Hematopoietic multipotent progenitor cell treated with erythropoietin and hydrocortisone succinate and interleukin-3 and kit ligand, for 8 days (in vitro differentiated cells): ENCODE measurements around the gene KCTD10.
"Not testable (repeated sequence)": the region's sequence is repeated elsewhere in the genome, so short reads cannot be mapped to it uniquely, and the experiment has no call there.

Experiments used
- DNase-seq: peaks from one replicate; pipeline ENCODE4 v3.0.0-alpha.2; 2015

KCTD10 gene

GRCh38 chr12:109493938-109494337 is 16.8 kb upstream of the KCTD10 start:
- no peak for DNase-seq

GRCh38 chr12:109493090-109493489 is 16.0 kb upstream of the KCTD10 start:
- DNase-seq, result no peak

GRCh38 chr12:109492371-109492770 is 15.3 kb upstream of the KCTD10 start:
- no peak for DNase-seq

GRCh38 chr12:109491671-109492070 is 14.6 kb upstream of the KCTD10 start:
- no peak for DNase-seq

GRCh38 chr12:109489955-109490565 is 13.0 kb upstream of the KCTD10 start:
- no peak for DNase-seq

- no peak for DNase-seq
Measured at GRCh38 chr12:109489016-109489954, 12.2 kb upstream of the KCTD10 start.

GRCh38 chr12:109488051-109488665 is 11.1 kb upstream of the KCTD10 start:
- no peak for DNase-seq

- no peak for DNase-seq
Measured at GRCh38 chr12:109487181-109488050, 10.3 kb upstream of the KCTD10 start.

- DNase-seq, result no peak
Measured at GRCh38 chr12:109485201-109485600, 8.1 kb upstream of the KCTD10 start.

GRCh38 chr12:109483346-109483745 is 6.2 kb upstream of the KCTD10 start:
- DNase-seq, result no peak

- no peak for DNase-seq
Measured at GRCh38 chr12:109482894-109483293, 5.8 kb upstream of the KCTD10 start.

GRCh38 chr12:109482491-109482890 is 5.4 kb upstream of the KCTD10 start:
- DNase-seq, result no peak

- no peak for DNase-seq
Measured at GRCh38 chr12:109481863-109482262, 4.8 kb upstream of the KCTD10 start.

GRCh38 chr12:109480356-109480755 is 3.3 kb upstream of the KCTD10 start:
- no peak for DNase-seq

GRCh38 chr12:109479761-109480160 is 2.7 kb upstream of the KCTD10 start:
- no peak for DNase-seq

GRCh38 chr12:109477963-109478315 is 839 bp upstream of the KCTD10 start:
- no peak for DNase-seq

- no peak for DNase-seq
Measured at GRCh38 chr12:109476807-109477184, 304 bp downstream of the KCTD10 start.

- DNase-seq, result no peak
Measured at GRCh38 chr12:109475993-109476806, 900 bp downstream of the KCTD10 start.

- DNase-seq, result no peak
Measured at GRCh38 chr12:109475121-109475520, 2.0 kb downstream of the KCTD10 start.

GRCh38 chr12:109473526-109474270 is 3.4 kb downstream of the KCTD10 start:
- not testable (repeated sequence) for DNase-seq

GRCh38 chr12:109473006-109473405 is 4.1 kb downstream of the KCTD10 start:
- no peak for DNase-seq
